ENCODE data around the gene TMEM200C.
A peak's percentile ranks its signal among the peaks of the same experiment; 100 is the strongest.

Gene TMEM200C

GRCh38 chr18:5892823-5893431 lies 2.4 kb downstream of the TMEM200C start:
- peaks cover 71% of the 10 kb centered on the region for H3K27me3 Mint-ChIP-seq (ENCODE audit: low read depth)
- H3K27ac Mint-ChIP-seq: no peak overlapping the region
- TF ChIP-seq CTCF (IDR thresholded peaks at IDR 0.05; ENCODE audit: unreplicated experiment in 3 of 3): no peak

GRCh38 chr18:5891854-5892215 lies 3.5 kb downstream of the TMEM200C start:
- Mint-ChIP-seq H3K27ac (no peak overlapping the region), H3K4me3 (peak overlapping the region; percentile 53 to 91 (median 85)), H3K36me3 (ENCODE audit: low read depth) (peaks cover 9% of the 10 kb centered on the region), H3K4me1 (peaks cover 29% of the 10 kb centered on the region), H3K9me3 (no peaks in the 10 kb centered on the region), H3K27me3 (ENCODE audit: low read depth) (peaks cover 64% of the 10 kb centered on the region)
- TF ChIP-seq CTCF (IDR thresholded peaks at IDR 0.05; ENCODE audit: unreplicated experiment in 3 of 3): no peak

More at GRCh38 chr18:5892823-5893431, 2.4 kb downstream of the TMEM200C start:
- Mint-ChIP-seq H3K4me3 (peak overlapping the region; percentile 85 to 91 (median 90)), H3K9me3 (no peaks in the 10 kb centered on the region), H3K36me3 (ENCODE audit: low read depth) (peaks cover 9% of the 10 kb centered on the region), H3K4me1 (peaks cover 36% of the 10 kb centered on the region)

- TF ChIP-seq CTCF (IDR thresholded peaks at IDR 0.05; ENCODE audit: unreplicated experiment in 3 of 3): no peak
- Mint-ChIP-seq H3K27me3 (ENCODE audit: low read depth) (peaks cover 59% of the 10 kb centered on the region), H3K4me1 (peaks cover 25% of the 10 kb centered on the region), H3K9me3 (no peaks in the 10 kb centered on the region), H3K36me3 (ENCODE audit: low read depth) (peaks cover 9% of the 10 kb centered on the region), H3K27ac (no peak overlapping the region), H3K4me3 (peak overlapping the region; percentile 63 to 91 (median 85))
These were observed 4.0 kb downstream of the TMEM200C start for GRCh38 chr18:5891184-5891853.

- peak; percentile 61 to 74 (median 63) for TF ChIP-seq CTCF (IDR thresholded peaks at IDR 0.05; ENCODE audit: unreplicated experiment in 3 of 3)
- peaks cover 9% of the 10 kb centered on the region for H3K36me3 Mint-ChIP-seq (ENCODE audit: low read depth)
- no peak overlapping the region for H3K27ac Mint-ChIP-seq
- H3K9me3 Mint-ChIP-seq: no peaks in the 10 kb centered on the region
- peaks cover 55% of the 10 kb centered on the region for H3K27me3 Mint-ChIP-seq (ENCODE audit: low read depth)
- peak overlapping the region; percentile 71 to 81 (median 81) for H3K4me3 Mint-ChIP-seq
- H3K4me1 Mint-ChIP-seq: peaks cover 21% of the 10 kb centered on the region
These were observed 4.8 kb downstream of the TMEM200C start for GRCh38 chr18:5890331-5891183.

GRCh38 chr18:5885361-5885760 lies 10.0 kb downstream of the TMEM200C start:
- Mint-ChIP-seq H3K9me3 (no peaks in the 10 kb centered on the region), H3K4me1 (no peaks in the 10 kb centered on the region), H3K4me3 (no peak overlapping the region), H3K27me3 (ENCODE audit: low read depth) (peaks cover 28% of the 10 kb centered on the region), H3K27ac (no peak overlapping the region), H3K36me3 (ENCODE audit: low read depth) (peaks cover 9% of the 10 kb centered on the region)
- TF ChIP-seq CTCF (IDR thresholded peaks at IDR 0.05; ENCODE audit: unreplicated experiment in 3 of 3): no peak
